H4 (cell line): Measurements from ENCODE around the gene CCBE1. TPM values are rescaled to one million over a fixed set of nuclear protein-coding genes. Genes with fewer than 3 reads are reported as not detected.
"Not testable (repeated sequence)": the region's sequence is repeated elsewhere in the genome, so short reads cannot be mapped to it uniquely, and the experiment has no call there.

Source experiments
- DNase-seq: peaks from one replicate; pipeline ENCODE4 v3.0.0-alpha.2; 2015; ENCODE audit warnings: low spot score
- total RNA-seq: library from RNA; depleted of rRNA; stranded (reverse); fragments of >200 nt; shearing (Covaris generic); gene quantifications from 2 replicates; pipeline ENCODE4 v1.2.3, GENCODE V29; 2014; rRNA removed

The CCBE1 gene
- total RNA-seq = not detected in 2 replicates

GRCh38 chr18:59697236-59697932, at the start of gene CCBE1:
Gene CCBE1 (minus strand): TSS chr18:59697423.
- DNase-seq = no peak

- peak; percentile 42 for DNase-seq
Observed at GRCh38 chr18:59744271-59744721, 47.1 kb upstream of the CCBE1 start.

- DNase-seq = no peak
Observed at GRCh38 chr18:59743566-59743965, 46.3 kb upstream of the CCBE1 start.

GRCh38 chr18:59742325-59743111, 45.3 kb upstream of the CCBE1 start:
- no peak for DNase-seq

GRCh38 chr18:59740141-59740540, 42.9 kb upstream of the CCBE1 start:
- no peak for DNase-seq

- no peak for DNase-seq
Observed at GRCh38 chr18:59737776-59738300, 40.6 kb upstream of the CCBE1 start.

- DNase-seq = not testable (repeated sequence)
Observed at GRCh38 chr18:59737335-59737734, 40.1 kb upstream of the CCBE1 start.

GRCh38 chr18:59736061-59736460, 38.8 kb upstream of the CCBE1 start:
- DNase-seq = no peak

- no peak for DNase-seq
Observed at GRCh38 chr18:59735269-59735860, 38.1 kb upstream of the CCBE1 start.

- DNase-seq = no peak
Observed at GRCh38 chr18:59733421-59733820, 36.2 kb upstream of the CCBE1 start.

GRCh38 chr18:59730896-59731295, 33.7 kb upstream of the CCBE1 start:
- DNase-seq = no peak

- DNase-seq = no peak
Observed at GRCh38 chr18:59729781-59730180, 32.6 kb upstream of the CCBE1 start.

GRCh38 chr18:59728816-59729215, 31.6 kb upstream of the CCBE1 start:
- DNase-seq = no peak

GRCh38 chr18:59725142-59725541, 27.9 kb upstream of the CCBE1 start:
- no peak for DNase-seq

- no peak for DNase-seq
Observed at GRCh38 chr18:59724103-59724502, 26.9 kb upstream of the CCBE1 start.

- no peak for DNase-seq
Observed at GRCh38 chr18:59721931-59722330, 24.7 kb upstream of the CCBE1 start.

- no peak for DNase-seq
Observed at GRCh38 chr18:59721211-59721610, 24.0 kb upstream of the CCBE1 start.

- peak; percentile 15 for DNase-seq
Observed at GRCh38 chr18:59719544-59720181, 22.4 kb upstream of the CCBE1 start.

GRCh38 chr18:59718464-59719157, 21.4 kb upstream of the CCBE1 start:
- no peak for DNase-seq

- peak; percentile 30 for DNase-seq
Observed at GRCh38 chr18:59718108-59718463, 20.9 kb upstream of the CCBE1 start.

- no peak for DNase-seq
Observed at GRCh38 chr18:59717291-59717690, 20.1 kb upstream of the CCBE1 start.
